Stimulated activated CD8-positive, alpha-beta memory T cell treated with anti-CD3 and anti-CD28 coated beads, Interleukin-15, amount 100 ng/mL, for 24 hours (primary cell): ENCODE results near the gene MTMR4.
"Not testable (repeated sequence)": the region's sequence is repeated elsewhere in the genome, so short reads cannot be mapped to it uniquely, and the experiment has no call there.

Experiments
- DNase-seq: peaks from one replicate; pipeline ENCODE4 v3.0.0-alpha.2; 2020; ENCODE audit warnings: low read depth

The MTMR4 gene

DNA sequence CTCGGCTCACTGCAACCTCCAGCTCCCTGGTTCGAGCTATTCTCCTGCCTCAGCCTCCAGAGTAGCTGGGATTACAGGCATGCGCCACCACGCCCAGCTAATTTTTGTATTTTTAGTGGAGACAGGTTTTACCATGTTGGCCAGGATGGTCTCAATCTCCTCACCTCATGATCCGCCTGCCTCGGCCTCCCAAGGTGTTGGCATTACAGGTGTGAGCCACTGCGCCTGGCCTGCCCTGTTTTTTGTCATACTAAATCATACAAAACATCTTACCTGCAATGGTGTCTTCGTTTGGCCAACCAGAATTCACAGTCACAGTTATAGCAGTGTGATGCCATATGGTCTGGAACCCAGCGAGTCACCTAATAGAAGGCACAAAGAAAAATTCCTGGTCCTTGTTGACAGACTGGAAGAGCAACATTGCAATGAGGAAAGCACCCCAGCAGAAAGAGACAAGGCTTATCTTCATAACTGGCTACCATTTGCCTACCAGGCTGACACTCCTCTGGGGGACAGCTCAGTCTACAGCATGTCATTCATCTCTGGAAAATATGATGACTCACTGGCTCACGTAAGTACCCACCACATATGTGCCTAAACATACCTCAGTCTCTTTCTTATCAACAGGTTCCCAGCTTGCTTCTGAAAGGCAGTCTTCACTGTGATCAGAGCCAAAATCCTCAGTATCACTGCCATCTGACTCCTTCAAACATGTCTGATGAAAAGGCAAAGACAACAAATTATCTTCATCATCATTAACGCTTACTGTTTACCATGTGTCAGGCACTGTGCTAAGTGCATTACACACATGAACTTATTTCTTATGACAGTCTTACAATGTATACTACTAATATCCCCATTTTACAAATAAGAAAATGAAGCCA is 22.0 kb downstream of the MTMR4 start:
- DNase-seq = no peak

- DNase-seq = no peak
Measured at GRCh38 chr17:58491510-58492045, 22.9 kb downstream of the MTMR4 start.

DNA sequence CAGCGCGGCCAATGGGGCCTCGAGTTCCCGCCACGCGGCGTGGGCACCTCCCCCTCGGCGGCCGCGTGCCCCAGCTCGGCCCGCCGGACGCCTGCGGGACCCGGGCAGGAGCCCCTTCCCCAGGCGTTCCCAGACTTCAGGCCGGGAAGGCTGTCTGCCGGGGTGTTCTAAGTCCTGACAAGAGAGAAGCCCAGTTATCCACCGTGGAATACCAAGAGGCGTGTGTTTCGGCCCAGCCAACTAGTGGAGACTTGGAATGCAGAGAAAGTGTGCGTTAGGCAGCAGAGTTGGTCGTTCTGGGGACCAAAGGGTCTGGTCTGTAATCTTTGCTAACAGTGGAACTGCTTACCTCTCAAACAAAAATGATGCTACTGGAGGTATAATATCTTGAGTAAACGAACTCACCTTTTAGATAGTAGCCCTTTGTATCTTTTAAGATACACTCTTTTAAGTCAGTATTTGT is 26.0 kb downstream of the MTMR4 start:
- no peak for DNase-seq

DNA sequence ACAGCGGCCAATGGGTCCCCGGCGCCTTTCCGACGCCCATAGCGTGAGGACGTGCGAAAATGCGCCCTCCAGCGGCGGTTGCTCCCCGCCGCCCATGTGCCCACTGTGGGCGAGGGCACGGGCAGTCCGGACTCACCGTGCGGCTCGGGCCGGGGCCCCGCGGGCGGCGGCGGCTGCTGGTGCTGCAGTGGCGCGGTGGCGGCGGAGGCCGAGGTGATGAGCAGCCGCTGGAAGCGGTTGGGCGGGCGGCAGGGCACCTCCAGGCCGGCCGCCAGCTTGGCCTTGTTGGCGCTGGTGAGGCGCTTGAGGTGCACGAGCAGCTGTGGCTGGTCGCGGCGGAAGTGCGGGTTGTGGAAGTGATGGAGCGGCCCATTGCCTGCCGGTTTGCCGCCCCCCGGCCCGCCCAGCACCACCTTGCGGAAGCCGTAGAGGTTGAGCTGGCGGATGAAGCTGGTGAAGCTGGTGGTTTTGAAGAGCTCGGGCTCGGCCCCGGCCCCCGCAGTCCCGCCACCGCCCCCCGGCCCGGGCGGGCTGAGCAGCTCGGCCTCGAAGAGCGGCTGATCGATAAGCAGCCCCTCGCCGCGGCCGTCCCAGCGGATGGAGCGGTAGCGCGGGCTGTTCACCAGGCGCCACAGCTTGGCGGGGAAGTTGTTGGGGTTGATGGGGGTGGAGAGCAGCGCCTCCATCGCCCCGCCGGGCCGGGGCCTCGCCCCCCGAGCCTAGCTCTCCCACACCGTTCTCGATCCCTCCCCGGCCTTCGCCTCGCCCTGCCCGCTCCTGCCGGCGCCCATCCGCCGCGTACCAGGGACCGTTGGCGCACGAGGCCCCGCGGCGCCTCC is 26.6 kb downstream of the MTMR4 start, which contains the start of gene HSF5:
Gene HSF5 (minus strand): TSS at position 820 of the 839 bp plus-strand sequence. CDS start 134 bp downstream, at position 686.
- DNase-seq = peak; percentile 43

DNA sequence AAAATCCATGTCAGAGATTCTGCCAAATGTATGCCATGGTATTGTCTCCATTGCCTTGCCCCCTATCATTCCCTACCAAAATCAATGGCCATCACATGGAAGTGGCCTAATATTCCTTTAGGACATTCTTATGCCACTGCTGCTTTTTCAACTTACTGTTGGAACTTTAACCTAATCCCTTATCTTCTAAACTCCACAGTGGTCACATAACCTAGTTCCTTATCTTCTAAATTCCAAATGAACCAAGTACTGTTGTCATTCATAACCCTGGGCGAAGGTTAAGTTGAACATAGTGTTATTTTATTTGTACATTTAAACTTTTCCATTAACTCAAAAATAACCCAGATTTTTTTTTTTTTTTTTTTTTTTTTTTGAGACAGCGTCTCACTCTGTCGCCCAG is 29.8 kb downstream of the MTMR4 start:
- DNase-seq = no peak

DNA sequence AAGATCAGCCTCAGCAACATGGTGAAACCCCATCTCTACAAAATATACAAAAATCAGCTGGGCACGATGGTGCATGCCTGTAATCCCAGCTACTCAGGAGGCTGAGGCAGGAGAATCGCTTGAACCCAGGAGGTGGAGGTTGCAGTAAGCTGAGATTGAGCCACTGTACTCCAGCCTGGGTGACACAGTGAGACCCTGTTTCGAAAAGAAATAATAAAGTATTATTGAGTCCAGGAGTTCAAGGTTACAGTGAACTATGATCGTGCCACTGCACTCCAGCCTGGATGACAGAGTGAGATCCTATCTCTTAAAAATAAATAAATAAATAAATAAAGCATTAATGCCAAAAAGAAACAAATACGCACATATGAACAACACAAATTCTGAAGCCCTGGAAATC is 32.6 kb downstream of the MTMR4 start:
- not testable (repeated sequence) for DNase-seq

DNA sequence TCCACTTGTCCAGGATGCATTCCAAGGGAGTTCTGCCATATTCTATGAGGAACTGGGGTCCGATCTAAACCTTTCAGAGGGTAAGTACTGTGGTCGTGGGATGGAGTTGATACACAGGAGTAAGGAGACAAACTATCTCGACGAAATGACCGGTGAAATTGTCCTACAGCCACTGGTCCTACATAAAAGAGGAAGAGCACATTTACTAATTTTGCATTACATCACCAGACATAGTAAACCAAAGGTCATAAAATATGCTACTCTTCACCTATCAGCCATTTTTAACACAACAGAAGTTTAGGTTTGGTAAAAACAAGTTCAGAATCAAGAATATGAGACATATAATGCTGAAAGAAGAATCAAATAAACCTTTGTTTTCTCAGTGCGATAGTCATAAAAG is 34.3 kb downstream of the MTMR4 start:
- DNase-seq = no peak

DNA sequence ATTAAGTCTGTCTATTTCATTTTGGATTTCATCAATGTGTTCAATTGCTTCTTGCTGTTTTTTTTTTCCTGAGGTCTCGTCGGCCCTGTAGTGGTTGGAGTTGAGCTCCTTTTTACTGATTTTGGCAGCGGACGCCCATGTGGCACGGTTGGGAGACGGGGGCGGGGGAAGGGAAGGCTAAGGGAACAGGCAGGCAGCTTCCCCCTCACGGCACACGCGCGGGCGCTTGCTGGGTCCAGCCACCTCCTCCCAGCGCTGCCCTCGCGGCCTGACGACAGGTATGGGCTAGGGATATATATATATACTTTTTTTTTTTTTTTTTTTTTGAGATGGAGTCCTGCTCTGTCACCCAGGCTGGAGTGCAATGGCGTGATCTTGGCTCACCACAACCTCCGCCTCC is 37.6 kb downstream of the MTMR4 start:
- DNase-seq = no peak

GRCh38 chr17:58475985-58476384 is 38.5 kb downstream of the MTMR4 start:
- no peak for DNase-seq

DNA sequence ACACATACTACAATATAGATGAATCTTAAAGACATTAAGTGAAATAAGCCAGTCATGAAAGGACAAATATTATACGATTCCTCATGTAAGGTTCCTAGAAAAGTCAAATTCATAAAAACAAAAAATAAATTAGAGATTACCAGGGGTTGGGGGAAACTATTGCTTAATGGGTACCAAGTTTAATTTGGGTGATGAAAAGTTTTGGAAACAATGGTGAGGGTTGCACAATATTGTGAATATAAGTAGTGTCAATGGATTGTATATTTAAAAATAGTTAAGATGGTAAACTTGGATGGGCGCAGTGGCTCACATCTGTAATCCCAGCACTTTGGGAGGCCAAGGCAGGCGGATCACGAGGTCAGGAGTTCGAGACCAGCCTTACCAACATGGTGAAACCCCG is 44.1 kb downstream of the MTMR4 start:
- no peak for DNase-seq

GRCh38 chr17:58468944-58469343 is 45.5 kb downstream of the MTMR4 start:
- no peak for DNase-seq

DNA sequence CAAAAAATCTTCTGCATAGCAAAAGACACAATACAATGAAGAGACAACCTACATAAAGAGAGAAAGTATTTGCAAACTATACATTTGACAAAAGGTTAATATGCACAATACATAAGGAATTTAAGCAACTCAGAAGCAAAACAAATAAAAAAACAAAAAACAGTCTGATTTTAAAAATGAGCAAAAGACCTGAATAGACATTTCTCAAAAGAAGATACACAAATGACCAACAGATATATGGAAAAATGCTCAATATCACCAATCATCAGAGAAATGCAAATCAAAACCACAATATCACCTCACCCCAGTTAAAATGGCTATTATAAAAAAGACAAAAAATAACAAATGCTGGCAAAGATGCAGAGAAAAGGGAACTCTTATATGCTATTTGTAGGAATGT is 58.9 kb downstream of the MTMR4 start:
- no peak for DNase-seq

DNA sequence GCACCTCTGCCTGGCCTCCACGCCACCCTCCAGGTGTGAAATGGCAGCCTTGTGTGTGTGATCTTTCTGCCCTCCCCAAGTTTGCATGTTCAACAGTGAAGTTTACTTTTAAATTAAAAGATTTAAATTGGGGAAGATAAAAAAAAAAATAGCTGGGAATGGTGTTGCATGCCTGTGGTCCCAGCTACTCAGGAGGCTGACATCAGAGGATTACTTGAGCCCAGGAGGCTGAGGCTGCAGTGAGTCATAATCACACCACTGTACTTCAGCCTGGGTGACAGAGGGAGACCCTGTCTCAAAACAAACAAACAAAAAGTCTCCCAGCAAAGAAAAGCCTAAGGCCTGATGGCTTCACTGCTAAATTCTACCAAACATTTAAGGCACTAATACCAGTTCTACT is 61.7 kb downstream of the MTMR4 start:
- DNase-seq = no peak

DNA sequence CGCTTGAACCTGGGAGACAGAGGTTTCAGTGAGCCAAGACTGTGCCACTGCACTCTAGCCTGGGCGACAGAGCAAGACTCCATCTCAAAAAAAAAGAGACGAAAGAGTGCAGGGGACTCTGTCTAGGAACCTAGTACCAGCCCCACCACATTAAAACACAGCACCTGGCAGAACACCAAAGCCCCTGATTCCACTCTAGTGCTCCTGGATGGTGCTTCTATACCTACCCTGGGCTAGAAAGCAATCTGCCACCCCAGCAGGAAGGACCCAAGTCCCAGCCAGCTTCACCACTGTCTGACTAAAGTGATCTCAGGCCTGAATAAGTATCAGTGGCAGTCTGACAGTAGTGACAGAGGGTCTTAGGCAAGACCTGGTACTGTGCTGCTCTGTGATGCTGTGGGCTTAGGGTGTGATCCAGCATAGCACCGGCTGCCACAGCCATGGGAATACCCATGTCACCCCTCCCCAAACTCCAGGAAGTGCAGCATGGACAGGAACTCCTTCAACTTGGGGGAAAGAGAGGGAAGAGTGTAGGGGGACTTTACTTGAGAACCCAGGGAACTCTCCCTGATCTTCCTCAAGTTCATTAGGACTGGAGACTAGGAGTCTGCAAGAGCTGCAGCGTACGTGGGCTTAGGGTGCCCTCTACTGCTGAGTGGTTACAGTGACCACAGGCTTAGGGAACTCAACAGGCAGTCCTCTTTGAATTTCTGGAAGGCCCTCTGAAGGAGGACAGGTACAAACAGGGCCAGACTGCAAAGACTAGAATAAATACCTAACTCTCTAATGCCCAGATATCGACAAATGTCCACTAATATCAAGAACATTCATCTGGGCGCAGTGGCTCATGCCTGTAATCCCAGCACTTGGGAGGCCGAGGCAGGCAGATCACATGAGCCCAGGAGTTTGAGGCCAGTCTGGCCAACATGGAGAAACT is 67.1 kb downstream of the MTMR4 start:
- peak; percentile 8 for DNase-seq

- no peak for DNase-seq
Measured at GRCh38 chr17:58446086-58446485, 68.4 kb downstream of the MTMR4 start.
